GM23338 (cell line): ENCODE measurements around the gene LRRN4. TPM values are rescaled to one million over a fixed set of nuclear protein-coding genes. Genes with fewer than 3 reads are reported as not detected.
"Not testable (repeated sequence)": the region's sequence is repeated elsewhere in the genome, so short reads cannot be mapped to it uniquely, and the experiment has no call there.

Experiments used
- ATAC-seq: fragments of 200-7000 bp; cut with Tn5 transposase; 3 replicates; pipeline ENCODE4 v1.9.1; 2020
- DNase-seq: peaks from one replicate; pipeline ENCODE4 v3.0.0-alpha.2; 2015; ENCODE audit warnings: low spot score
- H2AFZ ChIP-seq: fragments of 200-600 bp; sonication (generic); 2 replicates; pipeline ENCODE4 v1.8.0; 2016; ENCODE audit warnings: antibody characterized with exemption, mild to moderate bottlenecking, moderate library complexity
- H3F3A ChIP-seq: fragments of 200-600 bp; sonication (generic); replicated peaks from 2 replicates; pipeline ENCODE4 v1.8.0; 2017; ENCODE audit warnings: antibody characterized with exemption, mixed run types, low read depth
- H3K27ac ChIP-seq: fragments of 200-600 bp; sonication (generic); 2 replicates; pipeline ENCODE4 v1.6.1; 2016; ENCODE audit warnings: low read depth
- H3K27me3 ChIP-seq: fragments of 200-600 bp; sonication (generic); 2 replicates; pipeline ENCODE4 v1.8.0; 2016; ENCODE audit warnings: mild to moderate bottlenecking, mixed run types, moderate library complexity; ENCODE audit not compliant: insufficient read depth
- H3K36me3 ChIP-seq: fragments of 200-600 bp; sonication (generic); 2 replicates; pipeline ENCODE4 v1.8.0; 2016; ENCODE audit warnings: mild to moderate bottlenecking; ENCODE audit not compliant: insufficient read depth
- H3K4me1 ChIP-seq: fragments of 200-600 bp; sonication (generic); 2 replicates; pipeline ENCODE4 v1.8.0; 2016; ENCODE audit warnings: mild to moderate bottlenecking, moderate library complexity; ENCODE audit not compliant: insufficient read depth
- H3K4me2 ChIP-seq: fragments of 200-600 bp; sonication (generic); 2 replicates; pipeline ENCODE4 v1.7.1; 2017; ENCODE audit warnings: mixed run types
- H3K4me3 ChIP-seq: fragments of 200-600 bp; sonication (generic); 2 replicates; pipeline ENCODE4 v1.6.1; 2016; ENCODE audit warnings: mixed run types
- H3K79me2 ChIP-seq: fragments of 200-600 bp; sonication (generic); replicated peaks from 2 replicates; pipeline ENCODE4 v1.8.0; 2017; ENCODE audit warnings: mild to moderate bottlenecking; ENCODE audit not compliant: insufficient read depth
- H3K9me2 ChIP-seq: fragments of 200-600 bp; sonication (generic); 2 replicates; pipeline ENCODE4 v1.8.0; 2017; ENCODE audit not compliant: insufficient read depth
- H4K20me1 ChIP-seq: fragments of 200-600 bp; sonication (generic); replicated peaks from 2 replicates; pipeline ENCODE4 v1.8.0; 2017; ENCODE audit warnings: mild to moderate bottlenecking; ENCODE audit not compliant: insufficient read depth
- H3K27ac Mint-ChIP-seq: 2 replicates; pipeline ENCODE4 v1.8.0; 2020; ENCODE audit warnings: inconsistent platforms, mild to moderate bottlenecking, moderate library complexity, mixed read lengths
- H3K27me3 Mint-ChIP-seq: 3 replicates; pipeline ENCODE4 v1.8.0; 2022; ENCODE audit warnings: low read depth, mild to moderate bottlenecking, moderate library complexity, mixed read lengths, inconsistent platforms; ENCODE audit not compliant: insufficient read depth, poor library complexity
- H3K36me3 Mint-ChIP-seq: 3 replicates; pipeline ENCODE4 v1.8.0; 2021; ENCODE audit warnings: low read depth, mild to moderate bottlenecking, inconsistent platforms, moderate library complexity, mixed read lengths
- H3K4me1 Mint-ChIP-seq: 3 replicates; pipeline ENCODE4 v1.8.0; 2020; ENCODE audit warnings: mild to moderate bottlenecking, inconsistent platforms, mixed read lengths
- H3K4me3 Mint-ChIP-seq: 3 replicates; pipeline ENCODE4 v1.8.0; 2021; ENCODE audit warnings: moderate library complexity, mild to moderate bottlenecking, inconsistent platforms, mixed read lengths
- H3K9me3 Mint-ChIP-seq: 3 replicates; pipeline ENCODE4 v1.8.0; 2020; ENCODE audit warnings: moderate library complexity, mild to moderate bottlenecking, inconsistent platforms, mixed read lengths
- CREB1 ChIP-seq: fragments of 250-450 bp; sonication (Bioruptor Pico); IDR thresholded peaks from 2 replicates; pipeline ENCODE4 v1.5.0; 2020; ENCODE audit warnings: low read depth, mild to moderate bottlenecking, moderate library complexity
- CTCF ChIP-seq, 2 experiments: fragments of 200-600 bp in 1 of 2; sonication (generic) in 1 of 2; conservative IDR thresholded peaks; 2 replicates each; pipeline versions ENCODE4 v1.5.1 to v1.6.1; 2016 to 2017; ENCODE audit warnings: antibody characterized with exemption in 2 of 2, low read depth in 2 of 2, mild to moderate bottlenecking in 2 of 2, moderate library complexity in 1 of 2
- ETS1 ChIP-seq: IDR thresholded peaks from 2 replicates; pipeline ENCODE4 v1.6.1; 2016; ENCODE audit warnings: antibody characterized with exemption
- EZH2 ChIP-seq: fragments of 200-600 bp; sonication (generic); IDR thresholded peaks from one replicate; pipeline ENCODE4 v1.8.0; 2017; ENCODE audit warnings: antibody characterized with exemption, mild to moderate bottlenecking, low read depth; ENCODE audit not compliant: unreplicated experiment
- EZH2phosphoT487 ChIP-seq: fragments of 200-600 bp; sonication (generic); IDR thresholded peaks from one replicate; pipeline ENCODE4 v1.8.1; 2018; ENCODE audit warnings: antibody characterized with exemption; ENCODE audit not compliant: unreplicated experiment
- JUNB ChIP-seq: IDR thresholded peaks from one replicate; pipeline ENCODE4 v1.6.1; 2016; ENCODE audit warnings: antibody characterized with exemption; ENCODE audit not compliant: unreplicated experiment
- NANOG ChIP-seq: IDR thresholded peaks from 2 replicates; pipeline ENCODE4 v1.6.1; 2016; ENCODE audit warnings: antibody characterized with exemption, borderline replicate concordance
- POLR2AphosphoS5 ChIP-seq: IDR thresholded peaks from 2 replicates; pipeline ENCODE4 v1.6.1; 2016; ENCODE audit warnings: antibody characterized with exemption, low read depth
- ZNF114 ChIP-seq: fragments of 250-450 bp; sonication (Bioruptor Pico); IDR thresholded peaks from 2 replicates; pipeline ENCODE4 v1.5.0; 2020; ENCODE audit warnings: mild to moderate bottlenecking, moderate library complexity
- ZNF331 ChIP-seq: fragments of 250-450 bp; sonication (Bioruptor Pico); IDR thresholded peaks from 2 replicates; pipeline ENCODE4 v1.5.0; 2020; ENCODE audit warnings: low read depth, mild to moderate bottlenecking, moderate library complexity
- polyA plus RNA-seq: library from polyadenylated mRNA; unstranded; fragments of >200 nt; fragmentation: Nextera tagmentation; extraction: Ambion mirVana; gene quantifications from 2 replicates; pipeline ENCODE4 v1.2.1, GENCODE V29; 2016
- total RNA-seq: library from RNA; depleted of rRNA; stranded (reverse); fragments of >200 nt; shearing (Covaris generic); gene quantifications from 2 replicates; pipeline ENCODE4 v1.2.3, GENCODE V29; 2014

Gene LRRN4
- total and polyA plus RNA-seq, 2 experiments from 2014 or later: 0.21 to 2.2 TPM

- DNase-seq, H3K79me2 ChIP-seq, H3K9me3 Mint-ChIP-seq, H3K36me3 ChIP-seq, H3K27ac Mint-ChIP-seq, H3K4me2 ChIP-seq, H3K9me2 ChIP-seq, H3K4me3 Mint-ChIP-seq, H3K27ac ChIP-seq, H3K4me3 ChIP-seq, ATAC-seq, H4K20me1 ChIP-seq, H3K36me3 Mint-ChIP-seq, H3F3A ChIP-seq, H2AFZ ChIP-seq: not testable (repeated sequence)
- Histone ChIP-seq H3K4me1 (peaks cover 19% of the 10 kb centered on the region), H3K27me3 (peaks cover 54% of the 10 kb centered on the region)
- Mint-ChIP-seq H3K4me1 (peaks cover 18% of the 10 kb centered on the region), H3K27me3 (peaks cover 42% of the 10 kb centered on the region)
These were observed 810 bp upstream of the LRRN4 start for GRCh38 chr20:6054689-6055051.

- ATAC-seq: no peak
These were observed 640 bp downstream of the LRRN4 start for GRCh38 chr20:6053064-6053775.

GRCh38 chr20:6051505-6051904 lies 2.4 kb downstream of the LRRN4 start:
- Histone ChIP-seq H3K4me1 (peaks cover 19% of the 10 kb centered on the region), H3K36me3 (no peaks in the 10 kb centered on the region), H3F3A (0 out of 2 replicates have a peak, but pooled peaks cover 4% of the 10 kb centered on the region), H4K20me1 (no peaks in the 10 kb centered on the region), H3K9me2 (peaks cover 3% of the 10 kb centered on the region; the same call in 1 of the 2 replicates), H3K27me3 (peaks cover 56% of the 10 kb centered on the region), H3K4me2 (peak overlapping the region; percentile 88), H2AFZ (peak overlapping the region; percentile 97), H3K27ac (no peak overlapping the region), H3K4me3 (peak overlapping the region; percentile 69), H3K79me2 (no peaks in the 10 kb centered on the region)
- DNase-seq: peak; percentile 38
- no peak for ATAC-seq
- TF ChIP-seq NANOG (no peak), EZH2 (peak; percentile 17)
- Mint-ChIP-seq H3K27me3 (peaks cover 45% of the 10 kb centered on the region), H3K4me3 (peak overlapping the region; percentile 68), H3K4me1 (peaks cover 18% of the 10 kb centered on the region), H3K27ac (no peak overlapping the region), H3K36me3 (peaks cover 8% of the 10 kb centered on the region; the same call in 2 of the 3 replicates), H3K9me3 (no peaks in the 10 kb centered on the region)

More at GRCh38 chr20:6053064-6053775, 640 bp downstream of the LRRN4 start:
- Mint-ChIP-seq H3K27ac (no peak overlapping the region), H3K4me3 (peak overlapping the region; percentile 63), H3K4me1 (peaks cover 18% of the 10 kb centered on the region), H3K9me3 (no peaks in the 10 kb centered on the region), H3K27me3 (peaks cover 45% of the 10 kb centered on the region), H3K36me3 (peaks cover 8% of the 10 kb centered on the region; the same call in 2 of the 3 replicates)
- Histone ChIP-seq H4K20me1 (no peaks in the 10 kb centered on the region), H3K4me2 (peak overlapping the region; percentile 88), H2AFZ (peak overlapping the region; percentile 97), H3K4me1 (peaks cover 19% of the 10 kb centered on the region), H3K36me3 (no peaks in the 10 kb centered on the region), H3K79me2 (no peaks in the 10 kb centered on the region), H3K27me3 (peaks cover 56% of the 10 kb centered on the region), H3K4me3 (peak overlapping the region; percentile 69), H3F3A (0 out of 2 replicates have a peak, but pooled peaks cover 4% of the 10 kb centered on the region), H3K9me2 (peaks cover 3% of the 10 kb centered on the region; the same call in 1 of the 2 replicates), H3K27ac (no peak overlapping the region)
- no peak for TF ChIP-seq EZH2phosphoT487
- DNase-seq: no peak

- H3K4me3 ChIP-seq: no peak overlapping the region
- no peaks in the 10 kb centered on the region for H4K20me1 ChIP-seq
- DNase-seq (no peak), ATAC-seq (no peak)
- H3K27ac Mint-ChIP-seq: no peak overlapping the region
- peaks cover 33% of the 10 kb centered on the region for H3K27me3 Mint-ChIP-seq
- peaks cover 8% of the 10 kb centered on the region; the same call in 1 of the 2 replicates for H3K4me1 ChIP-seq
- peaks cover 8% of the 10 kb centered on the region; the same call in 2 of the 3 replicates for H3K36me3 Mint-ChIP-seq
- H2AFZ ChIP-seq: no peak overlapping the region
- peaks cover 39% of the 10 kb centered on the region for H3K27me3 ChIP-seq
- no peak overlapping the region for H3K27ac ChIP-seq
- H3K9me3 Mint-ChIP-seq: no peaks in the 10 kb centered on the region
- H3F3A ChIP-seq: 0 out of 2 replicates have a peak, but pooled peaks cover 4% of the 10 kb centered on the region
- H3K9me2 ChIP-seq: peaks cover 7% of the 10 kb centered on the region
- H3K4me3 Mint-ChIP-seq: no peak overlapping the region
- H3K4me2 ChIP-seq: no peak overlapping the region
- H3K79me2 ChIP-seq: no peaks in the 10 kb centered on the region
- H3K4me1 Mint-ChIP-seq: peaks cover 7% of the 10 kb centered on the region
- no peaks in the 10 kb centered on the region for H3K36me3 ChIP-seq
- TF ChIP-seq ZNF331 (no peak), POLR2AphosphoS5 (no peak), ZNF114 (no peak), JUNB (no peak), EZH2phosphoT487 (no peak), ETS1 (no peak), CTCF (conservative IDR thresholded peaks at IDR 0.05; ENCODE audit: low read depth in 2 of 2) (no peak), CREB1 (no peak), NANOG (no peak)
These were observed 5.5 kb downstream of the LRRN4 start for GRCh38 chr20:6048391-6048790.
